ENCODE data around the gene RPL27A. TPM values are rescaled to one million over a fixed set of nuclear protein-coding genes. Genes with fewer than 3 reads are reported as not detected.

The RPL27A gene
- total RNA-seq, 4 donors from 2014 or later, result 913 to 2,100 (median 1,383) TPM

GRCh38 chr11:8693555-8693954 lies 11.0 kb downstream of the RPL27A start:
- WGBS, 2 donors, result 75 to 76% methylated on average over 7 of the region's 7 CpGs
- peak in 1 of 2 donors; percentile 83 for DNase-seq (ENCODE audit: low spot score in 2 of 2)
- TF ChIP-seq, protein P1, sequence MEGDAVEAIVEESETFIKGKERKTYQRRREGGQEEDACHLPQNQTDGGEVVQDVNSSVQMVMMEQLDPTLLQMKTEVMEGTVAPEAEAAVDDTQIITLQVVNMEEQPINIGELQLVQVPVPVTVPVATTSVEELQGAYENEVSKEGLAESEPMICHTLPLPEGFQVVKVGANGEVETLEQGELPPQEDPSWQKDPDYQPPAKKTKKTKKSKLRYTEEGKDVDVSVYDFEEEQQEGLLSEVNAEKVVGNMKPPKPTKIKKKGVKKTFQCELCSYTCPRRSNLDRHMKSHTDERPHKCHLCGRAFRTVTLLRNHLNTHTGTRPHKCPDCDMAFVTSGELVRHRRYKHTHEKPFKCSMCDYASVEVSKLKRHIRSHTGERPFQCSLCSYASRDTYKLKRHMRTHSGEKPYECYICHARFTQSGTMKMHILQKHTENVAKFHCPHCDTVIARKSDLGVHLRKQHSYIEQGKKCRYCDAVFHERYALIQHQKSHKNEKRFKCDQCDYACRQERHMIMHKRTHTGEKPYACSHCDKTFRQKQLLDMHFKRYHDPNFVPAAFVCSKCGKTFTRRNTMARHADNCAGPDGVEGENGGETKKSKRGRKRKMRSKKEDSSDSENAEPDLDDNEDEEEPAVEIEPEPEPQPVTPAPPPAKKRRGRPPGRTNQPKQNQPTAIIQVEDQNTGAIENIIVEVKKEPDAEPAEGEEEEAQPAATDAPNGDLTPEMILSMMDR (IDR thresholded peaks at IDR 0.05), result no peak
- no peak for TF ChIP-seq POLR2A (IDR thresholded peaks at IDR 0.05)
- intact Hi-C loops (cut with DNase I; ENCODE audit: low total_unique reads), result loop anchor here (10.0 kb wide), 1 partner anchor 261 kb away; no protein-coding TSS in a partner anchor
- H3K4me3 ChIP-seq (ENCODE audit: low read depth, poor library complexity, severe bottlenecking), result no peak overlapping the region

DNA sequence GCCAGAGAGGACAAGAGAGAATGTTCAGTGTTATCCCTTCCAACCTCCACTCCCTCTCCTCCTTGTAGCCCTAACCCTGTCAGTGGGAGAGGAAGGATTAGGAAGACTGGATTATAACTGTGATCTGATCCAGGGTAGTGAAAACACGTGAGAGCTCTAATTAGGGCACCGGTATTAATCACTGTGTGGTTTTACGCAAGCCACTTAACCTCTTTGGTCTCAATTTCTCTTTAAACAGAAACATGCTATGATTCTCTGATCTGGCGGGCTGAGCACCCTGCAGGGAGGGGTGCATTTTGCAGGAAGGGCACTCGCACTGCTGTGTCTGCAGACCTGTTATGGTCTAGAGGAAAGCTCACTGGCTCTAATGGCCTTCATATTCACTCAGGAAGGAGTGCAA lies 11.5 kb downstream of the RPL27A start:
- DNase-seq (ENCODE audit: low spot score in 2 of 2), result no peak
- intact Hi-C loops (cut with DNase I; ENCODE audit: low total_unique reads), result loop anchor here (10.0 kb wide), 1 partner anchor 261 kb away; no protein-coding TSS in a partner anchor
- H3K4me3 ChIP-seq (ENCODE audit: low read depth, poor library complexity, severe bottlenecking), result no peak overlapping the region
- 72 to 73% methylated on average over 5 of the region's 5 CpGs for WGBS, 2 donors
- TF ChIP-seq, protein P1 (IDR thresholded peaks at IDR 0.05), result no peak
- TF ChIP-seq POLR2A (IDR thresholded peaks at IDR 0.05), result no peak

GRCh38 chr11:8697054-8697453 lies 14.5 kb downstream of the RPL27A start:
- no peak for DNase-seq (ENCODE audit: low spot score in 2 of 2)
- intact Hi-C loops (cut with DNase I; ENCODE audit: low total_unique reads), result loop anchor here (10.0 kb wide), 1 partner anchor 258 kb away; no protein-coding TSS in a partner anchor
- TF ChIP-seq, protein P1 (IDR thresholded peaks at IDR 0.05), result no peak
- no peak for TF ChIP-seq POLR2A (IDR thresholded peaks at IDR 0.05)
- WGBS, 2 donors, result 82 to 94% methylated on average over 3 of the region's 3 CpGs
- no peak overlapping the region for H3K4me3 ChIP-seq (ENCODE audit: low read depth, poor library complexity, severe bottlenecking)

- H3K4me3 ChIP-seq (ENCODE audit: low read depth, poor library complexity, severe bottlenecking), result no peak overlapping the region
- TF ChIP-seq, protein P1 (IDR thresholded peaks at IDR 0.05), result no peak
- no peak for TF ChIP-seq POLR2A (IDR thresholded peaks at IDR 0.05)
- no peak for DNase-seq (ENCODE audit: low spot score in 2 of 2)
- WGBS, 2 donors, result 86 to 88% methylated on average over 5 of the region's 5 CpGs
- intact Hi-C loops (cut with DNase I; ENCODE audit: low total_unique reads), result loop anchor here (10.0 kb wide), 1 partner anchor 256 kb away; no protein-coding TSS in a partner anchor
Observed at GRCh38 chr11:8698379-8698851, 15.8 kb downstream of the RPL27A start.

DNA sequence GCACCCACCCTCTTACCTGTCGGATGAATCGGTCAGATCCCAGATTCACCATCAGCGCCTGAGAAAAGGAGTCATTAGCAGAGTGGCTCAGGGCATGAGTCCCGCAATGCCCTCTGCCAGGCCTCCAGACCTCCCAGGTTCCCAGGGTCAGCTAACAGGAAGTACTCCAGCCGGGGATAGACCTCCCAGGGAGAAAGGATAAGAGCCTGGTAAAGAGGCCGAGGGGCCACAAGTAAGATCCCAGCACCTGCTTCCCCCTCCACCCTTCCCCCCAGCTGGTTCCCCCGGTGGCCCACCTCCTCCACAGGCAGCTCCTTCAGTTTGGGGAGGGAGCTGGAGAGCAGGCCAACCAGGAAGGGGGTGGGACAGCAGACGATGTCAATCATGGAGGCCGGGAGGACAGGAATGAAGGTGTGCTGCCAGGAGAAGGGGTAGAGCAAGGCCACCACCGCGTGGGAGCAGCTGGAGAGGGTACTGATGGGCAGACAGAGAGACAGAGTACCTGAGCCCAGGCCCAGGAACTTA lies 16.4 kb downstream of the RPL27A start:
- DNase-seq (ENCODE audit: low spot score in 2 of 2), result no peak
- H3K4me3 ChIP-seq (ENCODE audit: low read depth, poor library complexity, severe bottlenecking), result no peak overlapping the region
- TF ChIP-seq, protein P1 (IDR thresholded peaks at IDR 0.05), result no peak
- TF ChIP-seq POLR2A (IDR thresholded peaks at IDR 0.05), result no peak
- intact Hi-C loops (cut with DNase I; ENCODE audit: low total_unique reads), result loop anchor here (10.0 kb wide), 1 partner anchor 256 kb away; no protein-coding TSS in a partner anchor
- 74 to 77% methylated on average over 11 of the region's 11 CpGs for WGBS, 2 donors

Measured in lower leg skin (tissue), 4 donors.